Activated gamma-delta T cell (primary cell): ENCODE measurements around the gene FOCAD.

ENCODE experiments used
- DNase-seq: peaks from one replicate; lab custom pipeline; 2025; lab: John Stamatoyannopoulos, UW

FOCAD gene

GRCh38 chr9:21016701-21017491, 332.8 kb downstream of the FOCAD start:
- DNase-seq, result no peak

- DNase-seq, result no peak
Measured at GRCh38 chr9:21018177-21018576, 334.1 kb downstream of the FOCAD start.

GRCh38 chr9:21023861-21024260, 339.8 kb downstream of the FOCAD start:
- no peak for DNase-seq

- DNase-seq, result no peak
Measured at GRCh38 chr9:21027295-21027694, 343.2 kb downstream of the FOCAD start.

- DNase-seq, result no peak
Measured at GRCh38 chr9:21028466-21028865, 344.4 kb downstream of the FOCAD start.

GRCh38 chr9:21029661-21030060, 345.6 kb downstream of the FOCAD start:
- DNase-seq, result no peak

- DNase-seq, result no peak
Measured at GRCh38 chr9:21030389-21031035, 346.5 kb downstream of the FOCAD start.

GRCh38 chr9:21031091-21031807, 347.2 kb downstream of the FOCAD start, which contains the start of gene HACD4:
TSS of gene HACD4 (minus strand) at chr9:21031640. CDS start at chr9:21031590, 50 bp downstream.
- DNase-seq, result peak; percentile 55

GRCh38 chr9:21031808-21032183, 347.7 kb downstream of the FOCAD start:
- DNase-seq, result no peak

GRCh38 chr9:21037278-21037677, 353.2 kb downstream of the FOCAD start:
- DNase-seq, result no peak

GRCh38 chr9:21039302-21039701, 355.2 kb downstream of the FOCAD start:
- no peak for DNase-seq

GRCh38 chr9:21042466-21042865, 358.4 kb downstream of the FOCAD start:
- DNase-seq, result no peak

- no peak for DNase-seq
Measured at GRCh38 chr9:21043841-21044240, 359.8 kb downstream of the FOCAD start.
